AG08396 (cell line): Measurements from ENCODE around the gene MMEL1.

Experiments
- DNase-seq: peaks from one replicate; pipeline ENCODE4 v3.0.0; 2012; ENCODE audit warnings: low spot score, mixed read lengths

MMEL1 gene

GRCh38 chr1:2541619-2542245 is 91.1 kb downstream of the MMEL1 start:
- no peak for DNase-seq

DNA sequence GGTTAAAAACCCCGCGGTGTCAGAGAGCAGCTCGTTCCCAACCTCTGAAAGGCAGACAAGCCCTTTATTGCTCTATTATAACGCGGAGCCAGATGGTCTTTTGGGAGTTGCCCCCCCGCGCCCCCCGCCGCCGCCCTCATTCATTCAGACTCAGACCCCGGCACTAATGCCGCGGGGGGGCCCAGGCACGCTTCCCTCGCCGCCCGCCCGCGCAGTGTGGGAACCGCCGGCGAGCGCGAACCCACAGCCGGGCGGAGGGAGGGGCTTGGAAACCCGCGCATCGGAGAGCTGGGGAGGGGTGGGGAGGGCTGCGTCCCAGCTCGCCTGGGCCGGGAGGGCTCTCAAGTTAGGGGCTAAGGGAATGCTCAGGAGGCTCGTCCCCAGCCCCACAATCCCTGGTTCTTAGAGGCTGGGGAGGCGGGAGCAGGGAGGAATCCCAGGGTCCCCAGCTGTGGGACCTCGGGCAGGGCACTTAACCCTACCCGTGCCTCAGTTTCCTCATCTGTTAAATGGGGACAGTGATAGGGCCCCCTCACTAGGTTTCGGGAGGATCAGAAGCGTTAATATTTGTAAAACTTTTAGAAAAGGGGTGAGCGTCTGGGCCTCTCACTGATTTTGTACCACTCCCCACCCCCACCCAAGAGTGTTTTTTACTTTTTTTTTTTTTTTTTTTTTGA is 91.9 kb downstream of the MMEL1 start:
- no peak for DNase-seq
